Transverse colon (tissue), 4 donors: ENCODE measurements around the gene RHOJ. TPM values are rescaled to one million over a fixed set of nuclear protein-coding genes. Genes with fewer than 3 reads are reported as not detected.
A peak's percentile ranks its signal among the peaks of the same experiment; 100 is the strongest.
"Not testable (repeated sequence)": the region's sequence is repeated elsewhere in the genome, so short reads cannot be mapped to it uniquely, and the experiment has no call there.

Experiments
- DNase-seq: peaks from one replicate; pipeline ENCODE4 v3.0.0-alpha.2; 2019
- H3K27ac ChIP-seq, 4 donors: fragments of 200-600 bp; sonication (generic); 2 replicates each; pipeline ENCODE4 v1.5.1; 2016 to 2018; ENCODE audit warnings: inconsistent platforms in 4 of 4
- H3K27me3 ChIP-seq: fragments of 200-600 bp; sonication (generic); 2 replicates; pipeline ENCODE4 v1.5.1; 2017; ENCODE audit warnings: inconsistent platforms
- H3K36me3 ChIP-seq, 4 donors: fragments of 200-600 bp; sonication (generic); 2 replicates each; pipeline ENCODE4 v1.5.1; 2017 to 2019; ENCODE audit warnings: inconsistent platforms in 4 of 4
- H3K4me1 ChIP-seq, 4 donors: fragments of 200-600 bp; sonication (generic); 2 replicates each; pipeline ENCODE4 v1.5.1; 2017 to 2020; ENCODE audit warnings: inconsistent platforms in 4 of 4
- H3K4me3 ChIP-seq, 4 donors: fragments of 200-600 bp; sonication (generic); 1 replicate in 1 of 4; 2 replicates in 3 of 4; pipeline versions ENCODE4 v1.5.1 to v1.6.1; 2017 to 2019; ENCODE audit warnings: inconsistent platforms in 4 of 4
- H3K9me3 ChIP-seq, 2 donors: fragments of 200-600 bp; sonication (generic); 2 replicates each; pipeline ENCODE4 v1.5.1; 2017 to 2019; ENCODE audit warnings: inconsistent platforms in 2 of 2
- CTCF ChIP-seq, 5 experiments: fragments of 200-600 bp in 3 of 5; fragments of 450-650 bp in 2 of 5; sonication (generic) in 3 of 5; IDR thresholded peaks; 1 replicate in 2 of 5; 2 replicates in 3 of 5; pipeline ENCODE4 v1.5.1; 2016 to 2017; ENCODE audit warnings: antibody characterized with exemption in 5 of 5, inconsistent platforms in 3 of 5, mild to moderate bottlenecking in 2 of 5, moderate library complexity in 1 of 5
- EP300 ChIP-seq: sonication (generic); formaldehyde crosslinking; IDR thresholded peaks from one replicate; pipeline ENCODE4 v1.6.1; 2017; ENCODE audit warnings: antibody characterized with exemption, low read depth
- POLR2A ChIP-seq: fragments of 450-650 bp; IDR thresholded peaks from one replicate; pipeline ENCODE4 v1.6.1; 2016; ENCODE audit warnings: antibody characterized with exemption, mild to moderate bottlenecking, moderate library complexity
- POLR2AphosphoS5 ChIP-seq, 3 donors: sonication (generic); formaldehyde crosslinking; IDR thresholded peaks; one replicate each; pipeline ENCODE4 v1.6.1; 2016; ENCODE audit warnings: antibody characterized with exemption in 3 of 3
- WGBS, 2 donors: methylation state at CpG; one replicate each; pipeline ENCODE4 v1.1.5; 2018; ENCODE audit warnings: low coverage in 1 of 2; 5-methylcytosine and 5-hydroxymethylcytosine counted together
- in situ Hi-C, 4 donors: fragments of 200-750 bp; cut with MboI; loops; one replicate each; pipeline versions ENCODE4 v1.15.0 to v1.15.1; 2017; ENCODE audit warnings: low sequenced_read_pairs in 3 of 4, low pct_ligation_motif_present in 1 of 4, low pct_unique_long_range_greater_than_20kb in 1 of 4
- intact Hi-C: fragments of 100-400 bp; cut with DNase I; formaldehyde crosslinking; loops from one replicate; pipeline ENCODE4 v1.15.1; 2023; ENCODE audit warnings: low total_unique reads
- total RNA-seq, 4 donors: library from RNA; depleted of rRNA; stranded (reverse); fragments of >200 nt; gene quantifications; one replicate each; pipeline ENCODE4 v1.1.0, GENCODE V29; 2016

RHOJ gene
- total RNA-seq, 4 donors from 2014 or later = 2.9 to 23.7 (median 12.7) TPM

DNA sequence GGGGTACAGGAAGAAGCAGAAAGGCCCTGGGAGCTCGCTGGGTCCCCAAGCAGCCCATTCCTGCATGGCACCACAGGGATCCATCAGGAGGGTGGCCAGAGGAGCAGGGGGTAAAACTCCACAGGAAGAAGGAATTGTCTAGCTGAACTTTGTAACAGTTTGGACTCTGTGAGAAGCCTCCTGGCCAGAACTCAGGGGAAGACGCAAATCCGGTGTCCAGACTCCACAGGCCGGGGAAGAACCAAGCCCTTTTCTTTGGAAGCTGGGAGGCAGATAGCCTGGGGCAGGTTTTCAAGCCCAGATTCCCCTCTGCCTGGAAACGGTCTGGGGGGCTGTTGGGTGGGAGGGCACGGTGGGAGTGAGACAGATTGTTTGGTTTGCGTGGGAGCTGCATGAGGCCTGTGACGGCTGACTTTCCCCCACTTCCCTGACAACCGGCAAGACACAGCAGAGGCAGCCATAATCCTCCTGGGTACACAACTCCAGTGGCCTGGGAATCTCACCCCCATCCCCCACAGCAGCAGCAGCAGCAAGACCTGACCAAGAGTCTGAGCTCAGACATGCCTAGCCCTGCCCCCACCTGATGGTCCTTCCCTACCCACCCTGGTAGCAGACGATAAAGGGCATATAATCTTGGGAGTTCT lies 97.8 kb downstream of the RHOJ start:
- DNase-seq = no peak
- Histone ChIP-seq H3K27ac (no peak overlapping the region), H3K9me3 (no peaks in the 10 kb centered on the region), H3K36me3 (no peaks in the 10 kb centered on the region), H3K4me1 (no peaks in the 10 kb centered on the region), H3K4me3 (no peak overlapping the region), H3K27me3 (no peaks in the 10 kb centered on the region)
- in situ Hi-C loops = no loop called here
- no peak for TF ChIP-seq POLR2A
- TF ChIP-seq POLR2AphosphoS5 (IDR thresholded peaks at IDR 0.05) = no peak
- no peak for TF ChIP-seq CTCF (IDR thresholded peaks at IDR 0.05)
- TF ChIP-seq EP300 = no peak
- 65 to 80% methylated on average over 1 to 10 of the region's 10 CpGs for WGBS, 2 donors
- intact Hi-C loops = no loop called here

DNA sequence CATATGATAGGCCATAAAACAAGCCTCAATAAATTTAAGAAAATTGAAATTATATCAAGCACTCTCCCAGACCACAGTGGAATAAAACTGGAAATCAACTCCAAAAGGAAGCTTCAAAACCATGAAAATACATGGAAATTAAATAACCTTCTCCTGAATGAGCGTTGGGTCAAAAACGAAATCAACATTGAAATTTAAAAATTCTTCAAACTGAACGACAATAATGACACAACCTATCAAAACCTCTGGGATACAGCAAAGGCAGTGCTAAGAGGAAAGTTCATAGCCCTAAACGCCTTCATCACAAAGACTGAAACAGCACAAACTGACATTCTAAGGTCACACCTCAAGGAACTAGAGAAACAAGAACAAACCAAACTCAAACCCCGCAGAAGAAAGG lies 100.2 kb downstream of the RHOJ start:
- H3K4me3 ChIP-seq, DNase-seq, H3K4me1 ChIP-seq, H3K36me3 ChIP-seq, in situ Hi-C loops, H3K9me3 ChIP-seq, intact Hi-C loops, H3K27ac ChIP-seq, H3K27me3 ChIP-seq: not testable (repeated sequence)
- 83 to 93% methylated on average over 4 to 5 of the region's 5 CpGs for WGBS, 2 donors

DNA sequence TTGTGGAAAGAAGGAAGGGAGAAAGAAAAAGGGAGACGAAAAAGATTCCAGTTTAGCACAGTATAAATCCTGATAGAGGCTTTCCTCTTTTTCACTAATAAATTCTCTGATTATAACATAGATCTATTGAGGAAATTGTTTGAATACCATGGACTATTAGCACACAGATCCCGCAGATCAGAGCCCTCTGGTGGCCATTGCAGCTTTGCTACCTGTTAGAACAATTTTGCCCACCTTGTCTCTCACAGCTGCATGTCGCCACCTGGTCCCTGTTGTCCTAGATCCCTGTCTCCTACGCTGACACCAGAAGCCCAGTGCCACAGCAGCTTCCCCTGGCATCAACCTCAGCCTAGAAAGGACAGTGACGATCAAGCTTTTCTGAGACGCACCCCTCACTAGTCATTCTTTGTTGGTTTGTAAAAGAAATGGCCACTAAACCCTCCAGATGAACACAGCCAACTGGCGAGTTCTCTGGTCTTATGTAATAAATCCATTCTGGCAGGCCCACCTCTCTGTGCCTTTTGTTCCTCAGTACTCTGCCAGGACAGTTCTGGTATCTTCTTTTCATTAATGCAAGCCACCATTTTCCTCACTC lies 104.6 kb downstream of the RHOJ start:
- TF ChIP-seq CTCF (IDR thresholded peaks at IDR 0.05) = peak in 3 of 5 experiments; percentile 12 to 20 (median 13)
- TF ChIP-seq EP300 = no peak
- no peak for TF ChIP-seq POLR2AphosphoS5 (IDR thresholded peaks at IDR 0.05)
- TF ChIP-seq POLR2A = no peak
- no peaks in the 10 kb centered on the region for H3K27me3 ChIP-seq
- H3K4me1 ChIP-seq = no peaks in the 10 kb centered on the region
- no peak overlapping the region for H3K4me3 ChIP-seq
- H3K27ac ChIP-seq = no peak overlapping the region
- H3K36me3 ChIP-seq = no peaks in the 10 kb centered on the region
- 29 to 58% methylated on average over 7 of the region's 7 CpGs for WGBS, 2 donors
- intact Hi-C loops = no loop called here
- in situ Hi-C loops = no loop called here
- H3K9me3 ChIP-seq = no peaks in the 10 kb centered on the region
- peak; percentile 8 for DNase-seq

GRCh38 chr14:63318835-63319234 lies 114.6 kb downstream of the RHOJ start, which contains the start of gene GPHB5:
Gene GPHB5, minus strand, starts transcription at chr14:63318935. Its CDS starts 1,086 bp downstream, at chr14:63317849.
- Histone ChIP-seq H3K27me3 (no peaks in the 10 kb centered on the region), H3K4me3 (no peak within 1 kb of the TSS), H3K4me1 (no peaks in the 10 kb centered on the region), H3K36me3 (no peaks in the 10 kb centered on the region), H3K9me3 (no peaks in the 10 kb centered on the region), H3K27ac (no peak within 1 kb of the TSS)
- in situ Hi-C loops = no loop called here
- intact Hi-C loops = no loop called here
- DNase-seq = no peak
- TF ChIP-seq CTCF (IDR thresholded peaks at IDR 0.05) = no peak
- no peak for TF ChIP-seq POLR2AphosphoS5 (IDR thresholded peaks at IDR 0.05)
- no peak for TF ChIP-seq POLR2A
- TF ChIP-seq EP300 = no peak

GRCh38 chr14:63322472-63322871 lies 118.2 kb downstream of the RHOJ start:
- no peaks in the 10 kb centered on the region for H3K4me1 ChIP-seq
- WGBS, 2 donors = 88 to 94% methylated on average over 1 of the region's 1 CpG
- H3K27ac ChIP-seq = no peak overlapping the region
- H3K4me3 ChIP-seq = no peak overlapping the region
- no peak for DNase-seq
- no peaks in the 10 kb centered on the region for H3K36me3 ChIP-seq
- TF ChIP-seq POLR2A (no peak), EP300 (no peak), CTCF (IDR thresholded peaks at IDR 0.05) (no peak), POLR2AphosphoS5 (IDR thresholded peaks at IDR 0.05) (no peak)
- H3K27me3 ChIP-seq = no peaks in the 10 kb centered on the region
- in situ Hi-C loops = no loop called here
- H3K9me3 ChIP-seq = no peaks in the 10 kb centered on the region
- intact Hi-C loops = no loop called here
